ENCODE measurements around the gene MRPS31. TPM values are rescaled to one million over a fixed set of nuclear protein-coding genes. Genes with fewer than 3 reads are reported as not detected.
"Not testable (repeated sequence)": the region's sequence is repeated elsewhere in the genome, so short reads cannot be mapped to it uniquely, and the experiment has no call there.

MRPS31 gene
- total RNA-seq, 1 experiment from 2014 or later: 15.3 TPM

DNA sequence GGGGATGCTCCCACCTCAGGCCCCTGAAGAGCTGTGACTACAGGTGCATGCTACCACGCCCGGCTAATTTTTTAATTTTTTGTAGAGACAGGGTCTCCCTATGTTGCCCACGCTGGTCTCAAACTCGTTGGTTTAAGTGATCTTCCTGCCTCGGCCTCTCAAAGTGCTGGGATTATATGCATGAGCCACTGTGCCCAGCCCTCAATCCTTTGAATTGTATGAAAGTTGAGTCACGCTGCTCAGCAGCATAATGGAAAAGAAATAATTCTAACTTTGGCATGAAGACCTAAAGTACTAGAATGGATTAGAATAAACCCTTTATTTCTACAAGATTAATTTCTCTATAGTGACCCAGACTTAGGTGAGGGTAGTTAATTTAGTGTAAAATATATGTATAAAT is 42.4 kb downstream of the MRPS31 start:
- Mint-ChIP-seq H3K4me1 (ENCODE audit: low read depth, unreplicated experiment) (no peaks in the 10 kb centered on the region), H3K9me3 (ENCODE audit: low read depth, unreplicated experiment) (no peaks in the 10 kb centered on the region), H3K27ac (ENCODE audit: unreplicated experiment) (no peak overlapping the region), H3K4me3 (ENCODE audit: low read depth, unreplicated experiment) (no peak overlapping the region), H3K27me3 (ENCODE audit: unreplicated experiment) (no peaks in the 10 kb centered on the region), H3K36me3 (ENCODE audit: insufficient read depth, unreplicated experiment) (no peaks in the 10 kb centered on the region)
- TF ChIP-seq, protein P1, sequence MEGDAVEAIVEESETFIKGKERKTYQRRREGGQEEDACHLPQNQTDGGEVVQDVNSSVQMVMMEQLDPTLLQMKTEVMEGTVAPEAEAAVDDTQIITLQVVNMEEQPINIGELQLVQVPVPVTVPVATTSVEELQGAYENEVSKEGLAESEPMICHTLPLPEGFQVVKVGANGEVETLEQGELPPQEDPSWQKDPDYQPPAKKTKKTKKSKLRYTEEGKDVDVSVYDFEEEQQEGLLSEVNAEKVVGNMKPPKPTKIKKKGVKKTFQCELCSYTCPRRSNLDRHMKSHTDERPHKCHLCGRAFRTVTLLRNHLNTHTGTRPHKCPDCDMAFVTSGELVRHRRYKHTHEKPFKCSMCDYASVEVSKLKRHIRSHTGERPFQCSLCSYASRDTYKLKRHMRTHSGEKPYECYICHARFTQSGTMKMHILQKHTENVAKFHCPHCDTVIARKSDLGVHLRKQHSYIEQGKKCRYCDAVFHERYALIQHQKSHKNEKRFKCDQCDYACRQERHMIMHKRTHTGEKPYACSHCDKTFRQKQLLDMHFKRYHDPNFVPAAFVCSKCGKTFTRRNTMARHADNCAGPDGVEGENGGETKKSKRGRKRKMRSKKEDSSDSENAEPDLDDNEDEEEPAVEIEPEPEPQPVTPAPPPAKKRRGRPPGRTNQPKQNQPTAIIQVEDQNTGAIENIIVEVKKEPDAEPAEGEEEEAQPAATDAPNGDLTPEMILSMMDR (IDR thresholded peaks at IDR 0.05; ENCODE audit: unreplicated experiment): no peak
- CTCF ChIA-PET: no interaction called here
- no peak for DNase-seq
- intact Hi-C loops (cut with micrococcal nuclease; ENCODE audit: unreplicated experiment): no loop called here
- BruUV-seq (replicated peaks): no TSS peak

DNA sequence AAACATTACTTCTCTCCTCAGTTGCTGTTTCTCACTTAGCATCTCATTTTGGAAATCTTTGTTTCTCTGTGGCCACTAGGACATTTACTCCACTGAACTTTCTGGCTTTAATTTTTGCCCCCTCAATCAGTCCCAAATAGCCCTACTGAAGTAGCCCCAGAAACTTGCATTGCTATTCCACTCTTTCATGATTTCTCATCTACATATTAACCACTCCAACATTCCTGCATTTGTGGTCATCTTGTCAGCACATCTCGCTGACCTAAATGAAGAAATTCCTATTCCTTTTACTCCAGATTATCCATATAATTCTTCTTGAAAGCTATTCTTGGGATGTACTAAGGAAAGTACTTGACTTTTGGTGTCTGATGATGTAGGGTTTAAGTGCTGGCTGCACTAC is 56.6 kb downstream of the MRPS31 start:
- BruUV-seq (replicated peaks); H3K27ac Mint-ChIP-seq (ENCODE audit: unreplicated experiment); H3K36me3 Mint-ChIP-seq (ENCODE audit: insufficient read depth, unreplicated experiment); H3K9me3 Mint-ChIP-seq (ENCODE audit: low read depth, unreplicated experiment); DNase-seq; H3K4me1 Mint-ChIP-seq (ENCODE audit: low read depth, unreplicated experiment); H3K27me3 Mint-ChIP-seq (ENCODE audit: unreplicated experiment); intact Hi-C loops (cut with micrococcal nuclease; ENCODE audit: unreplicated experiment); H3K4me3 Mint-ChIP-seq (ENCODE audit: low read depth, unreplicated experiment); CTCF ChIA-PET: not testable (repeated sequence)

DNA sequence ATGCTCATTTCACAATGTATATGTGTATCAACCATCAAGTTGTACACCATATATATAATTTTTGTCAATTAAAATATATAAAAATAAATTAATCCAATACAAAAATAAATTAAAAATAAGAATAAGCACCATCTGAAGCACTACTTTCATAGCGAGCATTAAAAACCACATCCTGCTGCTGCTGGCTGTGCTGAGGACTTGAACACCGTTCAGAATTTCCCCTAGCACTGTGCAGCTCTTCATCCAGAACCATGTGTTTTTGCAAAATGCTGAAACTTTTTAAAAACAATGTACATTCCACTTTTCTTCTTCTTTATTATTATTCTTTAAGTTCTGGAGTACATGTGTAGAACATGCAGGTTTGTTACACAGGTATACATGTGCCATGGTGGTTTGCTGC is 64.6 kb downstream of the MRPS31 start:
- no peaks in the 10 kb centered on the region for H3K27me3 Mint-ChIP-seq (ENCODE audit: unreplicated experiment)
- no peak overlapping the region for H3K4me3 Mint-ChIP-seq (ENCODE audit: low read depth, unreplicated experiment)
- TF ChIP-seq, protein P1 (IDR thresholded peaks at IDR 0.05; ENCODE audit: unreplicated experiment): no peak
- no TSS peak for BruUV-seq (replicated peaks)
- H3K27ac Mint-ChIP-seq (ENCODE audit: unreplicated experiment): no peak overlapping the region
- CTCF ChIA-PET: no interaction called here
- no peaks in the 10 kb centered on the region for H3K36me3 Mint-ChIP-seq (ENCODE audit: insufficient read depth, unreplicated experiment)
- intact Hi-C loops (cut with micrococcal nuclease; ENCODE audit: unreplicated experiment): no loop called here
- DNase-seq: no peak
- H3K4me1 Mint-ChIP-seq (ENCODE audit: low read depth, unreplicated experiment): no peaks in the 10 kb centered on the region
- H3K9me3 Mint-ChIP-seq (ENCODE audit: low read depth, unreplicated experiment): peaks cover 12% of the 10 kb centered on the region

DNA sequence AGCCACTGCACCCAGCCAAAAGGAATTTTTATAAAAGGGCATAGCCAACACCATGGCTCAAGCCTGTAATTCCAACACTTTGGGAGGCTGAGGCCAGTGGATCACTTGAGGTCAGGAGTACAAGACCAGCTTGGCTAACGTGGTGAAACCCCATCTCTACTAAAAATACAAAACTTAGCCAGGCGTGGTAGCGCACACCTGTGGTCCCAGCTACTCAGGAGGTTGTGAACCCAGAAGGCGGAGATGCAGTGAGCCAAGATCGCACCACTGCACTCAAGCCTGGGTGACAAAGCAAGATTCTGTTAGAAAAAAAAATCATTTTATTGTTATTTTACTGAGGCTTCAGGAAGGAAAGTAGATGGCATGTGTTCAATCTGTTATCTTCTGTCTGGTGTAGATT is 73.3 kb downstream of the MRPS31 start:
- H3K27ac Mint-ChIP-seq (ENCODE audit: unreplicated experiment): no peak overlapping the region
- CTCF ChIA-PET: no interaction called here
- no peaks in the 10 kb centered on the region for H3K4me1 Mint-ChIP-seq (ENCODE audit: low read depth, unreplicated experiment)
- no peaks in the 10 kb centered on the region for H3K9me3 Mint-ChIP-seq (ENCODE audit: low read depth, unreplicated experiment)
- DNase-seq: no peak
- H3K36me3 Mint-ChIP-seq (ENCODE audit: insufficient read depth, unreplicated experiment): no peaks in the 10 kb centered on the region
- intact Hi-C loops (cut with micrococcal nuclease; ENCODE audit: unreplicated experiment): no loop called here
- BruUV-seq (replicated peaks): no TSS peak
- H3K27me3 Mint-ChIP-seq (ENCODE audit: unreplicated experiment): no peaks in the 10 kb centered on the region
- TF ChIP-seq, protein P1 (IDR thresholded peaks at IDR 0.05; ENCODE audit: unreplicated experiment): no peak
- H3K4me3 Mint-ChIP-seq (ENCODE audit: low read depth, unreplicated experiment): no peak overlapping the region

DNA sequence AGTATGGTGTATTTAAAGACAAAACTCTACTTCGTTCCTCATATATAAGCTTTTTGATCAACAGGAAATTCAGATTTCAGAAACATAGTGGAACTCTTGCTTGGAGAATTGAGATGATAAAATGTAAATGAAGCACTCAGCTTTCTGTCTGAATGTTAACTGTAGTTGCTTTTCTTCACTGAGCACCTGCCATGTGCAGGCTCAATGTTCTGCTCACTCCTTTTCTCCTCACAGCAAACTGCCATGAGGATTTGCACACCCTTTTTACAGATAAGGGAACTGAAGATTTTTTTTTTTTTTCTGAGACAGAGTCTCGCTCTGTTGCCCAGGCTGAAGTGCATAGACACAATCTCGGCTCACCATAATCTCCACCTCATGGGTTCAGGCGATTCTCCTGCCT is 76.6 kb downstream of the MRPS31 start:
- Mint-ChIP-seq H3K4me3 (ENCODE audit: low read depth, unreplicated experiment) (no peak overlapping the region), H3K4me1 (ENCODE audit: low read depth, unreplicated experiment) (no peaks in the 10 kb centered on the region), H3K27me3 (ENCODE audit: unreplicated experiment) (no peaks in the 10 kb centered on the region), H3K9me3 (ENCODE audit: low read depth, unreplicated experiment) (no peaks in the 10 kb centered on the region), H3K27ac (ENCODE audit: unreplicated experiment) (no peak overlapping the region), H3K36me3 (ENCODE audit: insufficient read depth, unreplicated experiment) (no peaks in the 10 kb centered on the region)
- no peak for DNase-seq
- intact Hi-C loops (cut with micrococcal nuclease; ENCODE audit: unreplicated experiment): no loop called here
- CTCF ChIA-PET: no interaction called here
- TF ChIP-seq, protein P1 (IDR thresholded peaks at IDR 0.05; ENCODE audit: unreplicated experiment): no peak
- no TSS peak for BruUV-seq (replicated peaks)

All from Calu3 (cell line).